ENCODE results near the gene ARHGAP9.

DNA sequence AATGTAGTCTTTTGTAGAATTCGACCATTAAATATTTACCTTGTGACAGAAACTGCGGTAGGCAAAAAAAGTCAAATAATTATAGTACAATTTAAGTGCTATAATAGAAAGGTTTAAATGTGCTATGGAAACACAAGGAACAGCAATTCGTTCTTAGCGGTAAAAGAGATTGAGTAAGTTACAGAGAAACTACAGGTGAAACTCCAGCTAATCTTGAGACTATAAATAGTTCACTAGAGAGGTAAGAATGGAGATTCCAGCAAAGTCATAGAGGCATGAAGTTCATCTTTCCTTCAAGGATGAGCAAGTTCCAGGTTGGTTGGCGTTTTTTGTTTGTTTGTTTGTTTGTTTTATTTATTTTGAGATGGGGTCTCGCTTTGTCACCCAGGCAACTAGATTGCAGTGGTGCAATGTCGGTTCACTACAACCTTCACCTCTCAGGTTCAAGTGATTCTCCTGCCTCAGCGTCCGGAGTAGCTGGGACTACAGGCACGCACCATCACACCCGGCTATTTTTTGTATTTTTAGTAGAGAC is 47.9 kb downstream of the ARHGAP9 start:
- TF ChIP-seq, protein P1, sequence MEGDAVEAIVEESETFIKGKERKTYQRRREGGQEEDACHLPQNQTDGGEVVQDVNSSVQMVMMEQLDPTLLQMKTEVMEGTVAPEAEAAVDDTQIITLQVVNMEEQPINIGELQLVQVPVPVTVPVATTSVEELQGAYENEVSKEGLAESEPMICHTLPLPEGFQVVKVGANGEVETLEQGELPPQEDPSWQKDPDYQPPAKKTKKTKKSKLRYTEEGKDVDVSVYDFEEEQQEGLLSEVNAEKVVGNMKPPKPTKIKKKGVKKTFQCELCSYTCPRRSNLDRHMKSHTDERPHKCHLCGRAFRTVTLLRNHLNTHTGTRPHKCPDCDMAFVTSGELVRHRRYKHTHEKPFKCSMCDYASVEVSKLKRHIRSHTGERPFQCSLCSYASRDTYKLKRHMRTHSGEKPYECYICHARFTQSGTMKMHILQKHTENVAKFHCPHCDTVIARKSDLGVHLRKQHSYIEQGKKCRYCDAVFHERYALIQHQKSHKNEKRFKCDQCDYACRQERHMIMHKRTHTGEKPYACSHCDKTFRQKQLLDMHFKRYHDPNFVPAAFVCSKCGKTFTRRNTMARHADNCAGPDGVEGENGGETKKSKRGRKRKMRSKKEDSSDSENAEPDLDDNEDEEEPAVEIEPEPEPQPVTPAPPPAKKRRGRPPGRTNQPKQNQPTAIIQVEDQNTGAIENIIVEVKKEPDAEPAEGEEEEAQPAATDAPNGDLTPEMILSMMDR (IDR thresholded peaks at IDR 0.05; ENCODE audit: insufficient read depth, low read length) = no peak
- TF ChIP-seq GABPA (IDR thresholded peaks at IDR 0.05; ENCODE audit: low read depth) (no peak), POLR2AphosphoS5 (IDR thresholded peaks at IDR 0.05; ENCODE audit: low read depth) (no peak)
- TF ChIP-seq, protein P2, sequence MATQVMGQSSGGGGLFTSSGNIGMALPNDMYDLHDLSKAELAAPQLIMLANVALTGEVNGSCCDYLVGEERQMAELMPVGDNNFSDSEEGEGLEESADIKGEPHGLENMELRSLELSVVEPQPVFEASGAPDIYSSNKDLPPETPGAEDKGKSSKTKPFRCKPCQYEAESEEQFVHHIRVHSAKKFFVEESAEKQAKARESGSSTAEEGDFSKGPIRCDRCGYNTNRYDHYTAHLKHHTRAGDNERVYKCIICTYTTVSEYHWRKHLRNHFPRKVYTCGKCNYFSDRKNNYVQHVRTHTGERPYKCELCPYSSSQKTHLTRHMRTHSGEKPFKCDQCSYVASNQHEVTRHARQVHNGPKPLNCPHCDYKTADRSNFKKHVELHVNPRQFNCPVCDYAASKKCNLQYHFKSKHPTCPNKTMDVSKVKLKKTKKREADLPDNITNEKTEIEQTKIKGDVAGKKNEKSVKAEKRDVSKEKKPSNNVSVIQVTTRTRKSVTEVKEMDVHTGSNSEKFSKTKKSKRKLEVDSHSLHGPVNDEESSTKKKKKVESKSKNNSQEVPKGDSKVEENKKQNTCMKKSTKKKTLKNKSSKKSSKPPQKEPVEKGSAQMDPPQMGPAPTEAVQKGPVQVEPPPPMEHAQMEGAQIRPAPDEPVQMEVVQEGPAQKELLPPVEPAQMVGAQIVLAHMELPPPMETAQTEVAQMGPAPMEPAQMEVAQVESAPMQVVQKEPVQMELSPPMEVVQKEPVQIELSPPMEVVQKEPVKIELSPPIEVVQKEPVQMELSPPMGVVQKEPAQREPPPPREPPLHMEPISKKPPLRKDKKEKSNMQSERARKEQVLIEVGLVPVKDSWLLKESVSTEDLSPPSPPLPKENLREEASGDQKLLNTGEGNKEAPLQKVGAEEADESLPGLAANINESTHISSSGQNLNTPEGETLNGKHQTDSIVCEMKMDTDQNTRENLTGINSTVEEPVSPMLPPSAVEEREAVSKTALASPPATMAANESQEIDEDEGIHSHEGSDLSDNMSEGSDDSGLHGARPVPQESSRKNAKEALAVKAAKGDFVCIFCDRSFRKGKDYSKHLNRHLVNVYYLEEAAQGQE (IDR thresholded peaks at IDR 0.05; ENCODE audit: insufficient replicate concordance, low read depth) = no peak
